Left lobe of liver (tissue), 2 donors: ENCODE measurements around the gene FGD5. TPM values are rescaled to one million over a fixed set of nuclear protein-coding genes. Genes with fewer than 3 reads are reported as not detected.

Source experiments
- ATAC-seq: fragments of 200-7000 bp; cut with Tn5 transposase; one replicate; pipeline ENCODE4 v1.9.1; 2020; ENCODE audit warnings: mild to moderate bottlenecking, moderate library complexity
- DNase-seq: peaks from one replicate; pipeline ENCODE4 v3.0.0-alpha.2; 2020; ENCODE audit warnings: low spot score
- total RNA-seq: library from RNA; stranded (reverse); gene quantifications from one replicate; pipeline ENCODE4 v1.2.1, GENCODE V29; 2021
- donor health status: DM: no; HTN: no; CAD: no; lungs with moderate emphysema.
- donor health status: DM: no; HTN: yes; CAD: no.

FGD5 gene
- total RNA-seq, 1 donor from 2014 or later = 4.2 TPM

- no peak for ATAC-seq
- no peak for DNase-seq
Observed at GRCh38 chr3:14789221-14789620, 29.5 kb upstream of the FGD5 start.

- ATAC-seq (no peak), DNase-seq (no peak)
Observed at GRCh38 chr3:14789640-14790285, 29.0 kb upstream of the FGD5 start.

GRCh38 chr3:14791343-14791945 is 27.3 kb upstream of the FGD5 start:
- ATAC-seq (peak; percentile 96), DNase-seq (peak; percentile 75)

GRCh38 chr3:14792691-14793121 is 26.1 kb upstream of the FGD5 start:
- no peak for DNase-seq
- no peak for ATAC-seq

- no peak for ATAC-seq
- DNase-seq = no peak
Observed at GRCh38 chr3:14793126-14793857, 25.5 kb upstream of the FGD5 start.

- DNase-seq (no peak), ATAC-seq (no peak)
Observed at GRCh38 chr3:14793858-14794234, 24.9 kb upstream of the FGD5 start.

- DNase-seq (no peak), ATAC-seq (no peak)
Observed at GRCh38 chr3:14794435-14794834, 24.3 kb upstream of the FGD5 start.

- DNase-seq (no peak), ATAC-seq (no peak)
Observed at GRCh38 chr3:14795996-14796395, 22.8 kb upstream of the FGD5 start.

- DNase-seq = no peak
- no peak for ATAC-seq
Observed at GRCh38 chr3:14796403-14797077, 22.2 kb upstream of the FGD5 start.

- no peak for ATAC-seq
- DNase-seq = no peak
Observed at GRCh38 chr3:14797731-14798130, 21.0 kb upstream of the FGD5 start.

GRCh38 chr3:14798231-14798630 is 20.5 kb upstream of the FGD5 start:
- ATAC-seq = no peak
- DNase-seq = no peak

GRCh38 chr3:14799146-14799545 is 19.6 kb upstream of the FGD5 start:
- no peak for DNase-seq
- no peak for ATAC-seq

GRCh38 chr3:14801031-14801430 is 17.7 kb upstream of the FGD5 start:
- ATAC-seq (no peak), DNase-seq (no peak)

GRCh38 chr3:14801668-14802380 is 16.9 kb upstream of the FGD5 start:
- no peak for ATAC-seq
- DNase-seq = no peak

- ATAC-seq = peak; percentile 92
- peak; percentile 84 for DNase-seq
Observed at GRCh38 chr3:14802381-14802731, 16.4 kb upstream of the FGD5 start.

- DNase-seq (peak; percentile 58), ATAC-seq (peak; percentile 69)
Observed at GRCh38 chr3:14803101-14803980, 15.4 kb upstream of the FGD5 start.

GRCh38 chr3:14803981-14804834 is 14.6 kb upstream of the FGD5 start:
- DNase-seq (no peak), ATAC-seq (peak; percentile 10)

- ATAC-seq = no peak
Observed at GRCh38 chr3:14804835-14805780, 13.7 kb upstream of the FGD5 start.

More at GRCh38 chr3:14804835-14805780, 13.7 kb upstream of the FGD5 start:
- DNase-seq = no peak
